ENCODE data around the gene SHC4. TPM values are rescaled to one million over a fixed set of nuclear protein-coding genes. Genes with fewer than 3 reads are reported as not detected.
"Not testable (repeated sequence)": the region's sequence is repeated elsewhere in the genome, so short reads cannot be mapped to it uniquely, and the experiment has no call there.

SHC4 gene
- not detected for total RNA-seq

GRCh38 chr15:48963524-48964113, at the start of gene SHC4:
Gene SHC4, minus strand, starts transcription at chr15:48963919. Its CDS starts 904 bp downstream, at chr15:48963015.
- peak; percentile 59 for ATAC-seq

DNA sequence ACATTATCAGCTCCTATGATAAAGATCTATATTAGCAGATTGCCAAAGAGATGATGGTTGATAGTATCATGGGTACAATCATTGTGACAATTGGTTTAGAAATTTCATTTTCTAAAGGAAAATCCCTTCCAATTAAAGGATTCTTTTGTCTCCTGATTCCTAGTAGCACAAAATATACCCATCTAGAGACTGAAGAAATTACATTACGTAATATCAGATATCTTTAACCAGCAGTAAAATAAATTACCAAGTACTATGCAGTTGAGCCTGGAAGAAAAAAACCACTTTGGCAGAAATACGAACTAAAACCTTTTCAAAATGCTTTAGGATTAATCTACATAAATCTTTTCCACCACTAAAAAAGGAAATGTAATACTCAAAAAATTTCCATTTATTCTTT, 35.6 kb upstream of the SHC4 start:
- ATAC-seq = no peak

DNA sequence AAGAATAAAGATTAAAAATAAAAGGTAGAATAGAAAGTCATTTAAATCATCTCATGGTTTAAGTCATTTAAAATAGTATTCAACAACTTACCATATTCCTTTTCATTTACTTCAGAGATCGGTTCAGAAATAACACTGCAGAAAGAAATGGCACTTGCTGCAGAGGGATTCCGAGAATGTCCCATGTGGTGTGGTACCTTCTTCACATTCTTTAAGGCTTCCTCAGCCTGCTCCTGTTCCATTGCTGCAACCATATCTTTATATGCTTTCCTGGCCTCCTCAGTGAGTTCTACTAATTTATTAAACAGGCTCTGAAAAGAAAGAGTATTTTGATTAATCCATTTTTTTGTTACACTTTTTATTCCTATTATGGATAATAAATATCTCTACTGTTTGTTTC, 32.6 kb upstream of the SHC4 start:
- no peak for ATAC-seq

- no peak for ATAC-seq
Measured at GRCh38 chr15:48993380-48993779, 29.7 kb upstream of the SHC4 start.

GRCh38 chr15:48992545-48992944, 28.8 kb upstream of the SHC4 start:
- no peak for ATAC-seq

- no peak for ATAC-seq
Measured at GRCh38 chr15:48992096-48992495, 28.4 kb upstream of the SHC4 start.

- ATAC-seq = no peak
Measured at GRCh38 chr15:48989170-48989569, 25.5 kb upstream of the SHC4 start.

- no peak for ATAC-seq
Measured at GRCh38 chr15:48987142-48987541, 23.4 kb upstream of the SHC4 start.

GRCh38 chr15:48986240-48986639, 22.5 kb upstream of the SHC4 start:
- ATAC-seq = no peak

DNA sequence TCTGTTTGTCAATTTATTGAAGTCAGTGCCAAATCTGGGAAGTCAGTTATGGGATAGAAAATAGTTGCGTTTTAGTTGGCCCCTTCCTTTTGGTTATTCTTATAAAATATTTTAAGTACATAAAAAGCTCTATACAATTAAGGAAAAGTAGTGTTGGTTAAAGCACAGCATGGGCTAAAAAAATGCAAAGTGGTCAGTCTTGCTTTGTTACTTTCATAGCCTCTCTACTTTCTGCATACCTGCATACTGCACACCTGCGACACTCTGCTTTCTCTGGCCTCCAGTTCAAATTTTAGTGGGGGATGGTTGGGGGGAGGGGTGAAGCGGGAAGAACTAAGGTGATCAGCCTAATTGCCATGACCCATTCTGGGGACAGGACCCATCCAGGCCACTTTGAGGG, 21.8 kb upstream of the SHC4 start:
- ATAC-seq = no peak

GRCh38 chr15:48984811-48985352, 21.2 kb upstream of the SHC4 start:
- ATAC-seq = no peak

DNA sequence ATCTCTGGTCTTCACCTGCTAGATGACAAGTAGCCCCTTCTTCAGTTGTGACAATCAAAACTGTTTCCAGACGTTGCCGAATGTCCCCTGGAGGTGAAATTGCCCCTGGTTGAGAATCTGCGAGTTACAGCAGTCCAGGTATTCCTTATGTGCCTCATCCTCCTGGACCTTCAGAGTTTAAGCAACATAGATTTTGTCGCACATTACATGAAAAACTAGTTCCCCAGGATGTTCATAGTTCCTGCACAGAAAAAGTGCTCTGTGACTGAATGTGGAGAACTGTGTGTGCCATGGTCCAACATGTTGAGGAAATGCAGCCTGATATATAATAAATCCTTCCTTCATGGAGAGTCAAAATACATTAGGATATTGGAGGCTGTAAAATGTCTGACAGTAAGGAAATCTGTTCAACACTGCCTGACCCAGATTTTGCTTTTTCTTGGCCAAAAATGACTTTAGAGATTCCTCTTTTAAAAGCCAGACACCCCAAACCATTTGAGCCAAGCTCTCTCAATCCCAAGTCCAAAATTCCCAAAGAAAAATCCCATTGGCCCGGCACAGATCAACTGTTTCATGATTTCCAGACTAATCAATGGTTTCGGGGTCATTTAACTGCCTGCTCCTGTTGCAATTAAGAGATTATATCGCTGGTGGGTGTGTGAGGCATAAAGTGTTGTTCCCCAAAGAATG, 20.4 kb upstream of the SHC4 start:
- no peak for ATAC-seq

- ATAC-seq = no peak
Measured at GRCh38 chr15:48983300-48983699, 19.6 kb upstream of the SHC4 start.

DNA sequence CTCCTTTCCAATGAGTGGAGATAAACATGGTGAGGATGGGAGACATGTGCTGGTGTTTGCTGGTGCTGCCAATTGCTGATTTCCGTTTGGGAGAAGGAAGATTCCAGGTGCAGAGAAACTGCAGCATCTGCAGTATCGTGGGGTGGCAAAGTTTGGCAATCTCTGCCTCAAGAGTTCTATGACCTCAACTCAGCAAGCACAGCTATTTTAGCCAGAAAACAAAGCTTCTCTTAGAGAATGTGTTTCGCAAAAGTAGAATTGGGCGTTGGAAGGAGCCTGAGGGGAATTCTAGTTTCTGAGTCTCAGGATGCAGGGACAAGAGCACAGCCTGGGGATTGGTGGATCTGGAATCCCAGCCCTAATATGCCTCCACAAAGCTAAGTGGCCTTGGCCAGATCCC, 18.2 kb upstream of the SHC4 start:
- ATAC-seq = no peak

DNA sequence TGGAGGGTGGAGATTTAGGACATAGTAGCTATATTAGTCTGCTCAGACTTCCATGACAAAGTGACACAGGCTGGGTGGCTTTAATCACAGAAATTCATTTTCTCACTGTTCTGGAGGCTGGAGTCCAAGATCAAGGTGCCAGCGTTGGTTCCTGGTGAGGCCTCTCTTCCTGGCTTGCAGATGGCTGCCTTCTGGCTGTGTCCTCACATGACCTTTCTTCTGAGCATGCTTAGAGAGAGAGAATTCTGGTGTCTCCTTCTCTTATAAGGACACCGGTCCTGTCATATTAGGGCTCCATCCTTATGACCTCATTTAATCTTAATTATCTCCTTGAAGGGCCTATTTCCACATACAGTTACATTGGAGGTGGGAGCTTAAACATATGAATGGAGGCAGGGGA, 14.9 kb upstream of the SHC4 start:
- ATAC-seq = no peak

DNA sequence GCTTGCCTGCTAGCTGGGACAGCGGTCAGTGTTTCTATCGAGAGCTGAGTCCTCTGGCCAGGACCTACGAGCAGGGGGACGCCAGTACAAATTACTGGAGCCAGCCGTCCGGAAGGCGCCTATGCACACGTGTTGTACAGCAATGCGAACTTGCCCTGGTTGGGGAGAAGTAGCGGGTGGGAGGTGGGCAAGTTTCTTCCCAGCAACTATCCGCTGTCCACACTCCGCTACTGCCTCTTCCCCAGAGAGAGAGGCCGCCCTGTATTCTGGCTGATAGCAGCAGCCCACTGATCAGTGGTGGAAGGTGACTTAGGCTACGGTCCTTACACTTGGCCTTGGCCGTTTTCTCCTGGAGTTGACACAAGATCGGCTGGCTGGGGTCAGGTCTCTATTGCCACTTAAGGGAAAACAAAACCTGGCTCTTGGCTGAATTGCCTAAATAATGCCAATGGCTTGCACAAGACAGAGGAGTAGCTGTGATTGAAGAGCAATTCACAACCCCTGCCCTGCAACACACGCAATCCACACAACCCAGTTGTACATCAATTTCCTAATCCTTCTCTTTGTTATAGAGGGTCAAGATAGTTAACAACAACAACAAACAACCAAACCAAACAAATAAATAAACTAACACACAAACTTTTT, 12.8 kb upstream of the SHC4 start:
- no peak for ATAC-seq

DNA sequence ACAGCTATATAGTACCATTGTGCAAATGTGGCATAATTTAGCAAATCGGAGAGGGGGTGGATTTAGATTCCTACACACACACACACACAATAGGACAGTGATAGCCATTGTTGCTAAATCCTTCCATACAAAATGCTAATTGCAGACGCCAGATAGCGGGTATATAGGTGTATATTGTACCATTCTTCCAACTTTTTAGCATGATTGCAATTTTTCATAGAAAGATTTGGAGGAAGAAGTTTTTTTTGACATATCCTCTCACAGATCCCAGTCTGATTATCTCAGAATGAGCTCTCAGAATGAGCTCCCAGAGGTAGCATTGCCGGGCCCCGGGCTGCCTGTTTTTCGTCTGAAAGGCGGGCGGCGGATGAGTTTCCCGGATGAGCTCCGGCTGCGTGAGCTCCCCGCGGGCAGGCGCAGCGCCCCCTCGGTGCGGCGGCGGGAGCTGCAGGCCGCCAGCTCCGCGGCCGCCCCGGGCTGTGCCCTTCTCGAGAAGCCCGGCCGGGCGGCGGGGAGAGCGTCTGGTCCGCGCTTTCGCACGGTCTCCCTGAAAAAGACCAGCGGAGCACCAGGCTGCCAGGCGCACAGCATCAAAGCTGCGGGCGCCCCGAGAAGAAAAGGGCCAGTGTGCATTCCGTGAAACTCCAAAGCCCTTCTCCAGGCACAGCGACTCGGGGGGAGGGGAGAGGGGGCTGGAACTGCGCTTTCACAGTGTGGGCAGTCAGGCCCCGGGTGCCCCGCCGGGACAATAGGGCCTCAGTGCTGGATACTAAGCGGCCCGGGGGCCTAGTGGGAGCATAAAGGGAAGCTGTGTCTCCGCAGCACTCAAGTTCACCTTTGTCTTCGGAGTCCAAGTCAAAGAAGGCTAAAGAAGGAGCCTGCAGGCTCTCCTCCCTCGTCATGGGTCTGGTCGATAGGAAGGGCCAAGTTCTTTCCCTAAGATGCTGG, 12.0 kb upstream of the SHC4 start:
- peak; percentile 89 for ATAC-seq

DNA sequence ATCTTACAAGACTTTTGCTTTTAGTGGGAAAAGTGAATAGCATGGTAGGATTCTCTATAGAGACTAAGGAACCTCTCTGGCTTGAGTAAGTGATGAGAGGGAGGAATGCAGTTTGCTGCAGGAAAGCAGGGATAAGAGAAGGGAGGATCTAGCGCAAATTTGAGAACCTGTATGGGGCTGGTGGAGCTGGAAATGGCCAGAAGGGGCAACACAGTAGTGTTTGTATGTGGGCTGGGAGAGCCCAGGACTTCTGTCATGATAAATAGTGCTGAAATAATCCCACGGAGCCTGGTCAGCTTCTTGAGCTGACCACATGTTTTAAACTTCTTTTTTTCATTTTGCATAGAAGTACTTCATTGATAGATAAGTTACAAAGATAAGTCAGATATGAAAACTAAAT, 11.2 kb upstream of the SHC4 start:
- no peak for ATAC-seq

GRCh38 chr15:48972750-48973503, 9.2 kb upstream of the SHC4 start:
- no peak for ATAC-seq

DNA sequence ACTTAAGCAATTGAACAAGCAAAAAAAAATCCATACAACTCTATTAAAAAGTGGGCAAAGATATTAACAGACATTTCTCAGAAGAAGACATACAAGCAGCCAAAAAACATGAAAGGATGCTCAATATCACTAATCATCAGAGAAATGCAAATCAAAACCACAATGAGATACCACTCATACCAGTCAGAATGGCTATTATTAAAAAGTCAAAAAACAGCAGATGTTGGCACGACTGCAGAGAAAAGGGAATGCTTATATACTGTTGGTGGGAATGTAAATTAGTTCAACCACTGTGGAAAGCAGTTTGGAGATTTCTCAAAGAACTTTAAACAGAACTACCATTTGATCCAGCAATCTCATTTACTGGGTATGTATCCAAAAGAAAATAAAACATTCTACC, 7.2 kb upstream of the SHC4 start:
- ATAC-seq = not testable (repeated sequence)

GRCh38 chr15:48968066-48968465, 4.3 kb upstream of the SHC4 start:
- no peak for ATAC-seq

- no peak for ATAC-seq
Measured at GRCh38 chr15:48967336-48967735, 3.6 kb upstream of the SHC4 start.

All from esophagus mucosa (tissue), 1 donor.